A673 (cell line): Measurements from ENCODE around the gene ZNF384. TPM values are rescaled to one million over a fixed set of nuclear protein-coding genes. Genes with fewer than 3 reads are reported as not detected.
"Not testable (repeated sequence)": the region's sequence is repeated elsewhere in the genome, so short reads cannot be mapped to it uniquely, and the experiment has no call there.

Experiments
- BruUV-seq: library from RNA; stranded (reverse); fragments of 400-500 nt; replicated peaks from 2 replicates; lab custom pipeline; 2021; lab: Mats Ljungman, UMichigan
- CTCF ChIA-PET: fragments of 300-600 bp; sonication (Branson Sonifier 250); formaldehyde crosslinking; loops from one replicate; lab custom pipeline; 2022; ENCODE audit warnings: antibody characterized with exemption; lab: Charles Lee
- POLR2A ChIA-PET: fragments of 300-600 bp; sonication (Branson Sonifier 250); formaldehyde crosslinking; loops from one replicate; lab custom pipeline; 2022; ENCODE audit warnings: antibody characterized with exemption; ENCODE audit not compliant: low non-redundant PET; lab: Charles Lee
- DNase-seq: peaks from one replicate; pipeline ENCODE4 v3.0.0-alpha.2; 2015; ENCODE audit warnings: low spot score
- H3K27ac ChIP-seq: fragments of 200-600 bp; sonication (generic); 2 replicates; pipeline ENCODE4 v1.5.1; 2016; ENCODE audit warnings: mixed run types, low read depth, mild to moderate bottlenecking, mixed read lengths, antibody characterized with exemption, low read length; ENCODE audit not compliant: poor library complexity, severe bottlenecking
- H3K27me3 ChIP-seq: fragments of 200-600 bp; sonication (generic); replicated peaks from 2 replicates; pipeline ENCODE4 v1.6.1; 2017; ENCODE audit warnings: mixed run types, low read depth, mild to moderate bottlenecking, mixed read lengths, antibody characterized with exemption, low read length; ENCODE audit not compliant: insufficient read depth, poor library complexity
- H3K36me3 ChIP-seq: fragments of 200-600 bp; sonication (generic); 2 replicates; pipeline ENCODE4 v1.6.1; 2016; ENCODE audit warnings: mixed run types, mild to moderate bottlenecking, mixed read lengths, antibody characterized with exemption, low read length; ENCODE audit not compliant: insufficient read depth, poor library complexity, severe bottlenecking
- H3K4me1 ChIP-seq: fragments of 200-600 bp; sonication (generic); 2 replicates; pipeline ENCODE4 v1.6.1; 2017; ENCODE audit warnings: mixed run types, mild to moderate bottlenecking, mixed read lengths, antibody characterized with exemption, low read length; ENCODE audit not compliant: insufficient read depth, poor library complexity, severe bottlenecking
- H3K4me3 ChIP-seq: fragments of 200-600 bp; sonication (generic); 2 replicates; pipeline ENCODE4 v1.5.1; 2016; ENCODE audit warnings: low read depth, mixed run types, mild to moderate bottlenecking, mixed read lengths, low read length; ENCODE audit not compliant: poor library complexity, severe bottlenecking
- H3K9me3 ChIP-seq: fragments of 200-600 bp; sonication (generic); 2 replicates; pipeline ENCODE4 v1.6.1; 2016; ENCODE audit warnings: mixed run types, low read depth, mild to moderate bottlenecking, mixed read lengths, antibody characterized with exemption, low read length; ENCODE audit not compliant: poor library complexity, severe bottlenecking
- CTCF ChIP-seq: fragments of 300-800, 200-600 bp; sonication (generic); conservative IDR thresholded peaks from 2 replicates; pipeline ENCODE4 v1.5.1; 2017; ENCODE audit warnings: low read depth, mild to moderate bottlenecking, antibody characterized with exemption, low read length, moderate library complexity, mixed read lengths
- EZH2 ChIP-seq: fragments of 200-600 bp; sonication (generic); IDR thresholded peaks from 2 replicates; pipeline ENCODE4 v1.6.1; 2017; ENCODE audit warnings: borderline replicate concordance, low read depth, mild to moderate bottlenecking, mixed read lengths, antibody characterized with exemption, low read length; ENCODE audit not compliant: poor library complexity, severe bottlenecking
- intact Hi-C: fragments of 100-400 bp; cut with micrococcal nuclease; formaldehyde crosslinking; loops from one replicate; pipeline ENCODE4 v1.10.0; 2022; ENCODE audit not compliant: unreplicated experiment
- total RNA-seq: library from RNA; stranded (reverse); gene quantifications from 2 replicates; pipeline ENCODE4 v1.2.3, GENCODE V29; 2021

ZNF384 gene
- total RNA-seq, 1 experiment from 2014 or later: 92.5 TPM

GRCh38 chr12:6723607-6724408 is 34.6 kb upstream of the ZNF384 start, which contains the start of gene COPS7A:
COPS7A (plus strand) TSS chr12:6724046; CDS start chr12:6724657, 611 bp downstream.
- ChIA-PET POLR2A (interaction anchor here (0.5 to 1.2 kb wide), 5 partner anchors 9 to 190 kb away, joined by 3 to 20 read pairs (median 4); partner anchors contain the start of genes GAPDH, PTMS and ZNF384), CTCF (interaction anchor here (0.5 to 0.9 kb wide), 6 partner anchors 14 to 170 kb away, joined by 3 read pairs; no protein-coding TSS in a partner anchor)
- Histone ChIP-seq H3K4me1 (peaks cover 10% of the 10 kb centered on the region), H3K27ac (peak within 1 kb of the TSS; percentile 87), H3K27me3 (no peaks in the 10 kb centered on the region), H3K36me3 (peaks cover 12% of the 10 kb centered on the region), H3K9me3 (no peaks in the 10 kb centered on the region), H3K4me3 (peak within 1 kb of the TSS; percentile 56)
- BruUV-seq: no TSS peak
- intact Hi-C loops: loop anchor here (1.0 to 2.0 kb wide), 2 partner anchors 35 to 40 kb away; partner anchors contain the start of gene ZNF384
- TF ChIP-seq EZH2 (no peak), CTCF (no peak)
- DNase-seq: peak; percentile 99

- ChIA-PET POLR2A (interaction anchor here (1.2 kb wide), 1 partner anchor 189 kb away, joined by 3 read pairs; the partner anchor contains the start of gene GAPDH), CTCF (no interaction called here)
- intact Hi-C loops: loop anchor here (2.0 kb wide), 1 partner anchor 34 kb away; the partner anchor contains the start of gene ZNF384
- Histone ChIP-seq H3K4me3 (peak overlapping the region; percentile 56), H3K27me3 (no peaks in the 10 kb centered on the region), H3K27ac (peak overlapping the region; percentile 87), H3K9me3 (no peaks in the 10 kb centered on the region), H3K36me3 (peaks cover 3% of the 10 kb centered on the region), H3K4me1 (peaks cover 10% of the 10 kb centered on the region)
- DNase-seq: no peak
- no peak for TF ChIP-seq CTCF
- TF ChIP-seq EZH2: no peak
- no TSS peak for BruUV-seq
Measured at GRCh38 chr12:6722863-6723262, 33.7 kb upstream of the ZNF384 start.

GRCh38 chr12:6716874-6717437 is 27.8 kb upstream of the ZNF384 start:
- no peaks in the 10 kb centered on the region for H3K27me3 ChIP-seq
- H3K27ac ChIP-seq: no peak overlapping the region
- TSS peak; percentile 98 for BruUV-seq
- intact Hi-C loops: no loop called here
- no peak for TF ChIP-seq EZH2
- no peak for TF ChIP-seq CTCF
- H3K36me3 ChIP-seq: no peaks in the 10 kb centered on the region
- no peak for DNase-seq
- H3K4me1 ChIP-seq: no peaks in the 10 kb centered on the region
- H3K9me3 ChIP-seq: no peaks in the 10 kb centered on the region
- H3K4me3 ChIP-seq: no peak overlapping the region
- POLR2A ChIA-PET: interaction anchor here (0.6 kb wide), 1 partner anchor 106 kb away, joined by 3 read pairs; no protein-coding TSS in a partner anchor
- CTCF ChIA-PET: no interaction called here

GRCh38 chr12:6716031-6716873 is 27.1 kb upstream of the ZNF384 start:
- H3K9me3 ChIP-seq, CTCF ChIA-PET, H3K27ac ChIP-seq, H3K36me3 ChIP-seq, H3K4me3 ChIP-seq, DNase-seq, H3K4me1 ChIP-seq, POLR2A ChIA-PET, intact Hi-C loops, BruUV-seq, H3K27me3 ChIP-seq: not testable (repeated sequence)
